HG03354 (cell line): Measurements from ENCODE around the gene CHRNA4.

ENCODE experiments used
- ATAC-seq: cut with Tn5 transposase; IDR thresholded peaks from one replicate; pipeline ENCODE4 v1.9.1; 2021; ENCODE audit warnings: mild to moderate bottlenecking; ENCODE audit not compliant: unreplicated experiment, poor library complexity, severe bottlenecking

CHRNA4 gene

DNA sequence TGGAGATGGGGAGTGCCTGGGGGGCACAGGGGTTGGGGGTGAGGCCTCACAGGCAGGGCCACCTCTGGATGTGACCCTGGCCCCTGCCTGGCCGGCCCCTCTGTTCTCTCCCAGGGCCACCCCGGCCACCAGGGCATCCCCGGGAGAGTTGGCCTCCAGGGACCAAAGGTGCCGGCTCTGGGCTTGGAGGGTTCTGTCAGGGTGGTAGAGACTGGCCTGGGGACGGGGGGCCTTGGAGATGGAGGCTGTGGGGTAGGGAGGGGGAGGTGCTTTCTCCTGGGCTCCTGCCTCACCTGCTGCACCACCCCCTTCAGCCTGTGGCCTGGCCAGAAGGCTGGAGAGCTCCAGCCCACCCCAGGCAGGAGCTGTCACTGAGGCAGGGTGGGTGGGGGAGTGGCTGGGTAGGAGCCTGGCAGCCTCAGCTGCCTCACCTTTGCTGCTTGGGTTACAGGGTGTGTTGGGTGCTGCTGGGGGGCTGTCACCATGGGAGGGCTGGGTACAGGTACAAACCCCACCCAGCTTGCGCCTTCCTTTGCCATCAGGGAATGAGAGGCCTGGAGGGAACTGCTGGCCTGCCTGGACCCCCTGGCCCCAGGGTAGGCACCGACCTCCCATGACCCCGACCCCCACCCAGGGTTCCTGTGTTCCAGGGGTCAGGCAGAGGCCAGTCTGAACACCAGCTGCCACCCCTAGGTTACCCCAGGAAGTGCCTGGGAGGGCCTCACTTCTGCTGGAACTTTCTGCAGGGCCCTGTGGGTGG, 35.4 kb downstream of the CHRNA4 start:
- ATAC-seq: no peak

DNA sequence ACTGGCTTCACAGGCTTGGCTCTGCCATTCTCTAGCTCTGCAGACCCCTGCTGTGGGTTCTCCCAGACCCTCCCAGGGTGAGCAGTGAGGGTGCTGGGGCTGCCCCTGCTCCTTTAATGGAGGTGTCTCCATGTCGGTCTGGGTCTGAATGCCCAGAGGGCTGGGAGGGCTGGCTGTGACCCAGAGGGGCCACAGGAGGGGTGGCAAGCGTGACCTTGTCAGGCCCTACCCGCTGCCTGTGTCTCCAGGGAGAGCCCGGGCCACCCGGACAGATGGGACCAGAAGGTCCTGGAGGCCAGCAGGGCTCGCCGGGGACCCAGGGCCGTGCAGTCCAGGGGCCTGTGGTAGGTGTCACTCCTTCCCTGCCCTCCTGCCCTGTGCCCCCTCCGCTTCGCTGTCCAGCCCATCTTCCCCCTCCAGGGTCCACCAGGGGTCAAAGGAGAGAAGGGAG, 36.1 kb downstream of the CHRNA4 start:
- ATAC-seq: no peak

DNA sequence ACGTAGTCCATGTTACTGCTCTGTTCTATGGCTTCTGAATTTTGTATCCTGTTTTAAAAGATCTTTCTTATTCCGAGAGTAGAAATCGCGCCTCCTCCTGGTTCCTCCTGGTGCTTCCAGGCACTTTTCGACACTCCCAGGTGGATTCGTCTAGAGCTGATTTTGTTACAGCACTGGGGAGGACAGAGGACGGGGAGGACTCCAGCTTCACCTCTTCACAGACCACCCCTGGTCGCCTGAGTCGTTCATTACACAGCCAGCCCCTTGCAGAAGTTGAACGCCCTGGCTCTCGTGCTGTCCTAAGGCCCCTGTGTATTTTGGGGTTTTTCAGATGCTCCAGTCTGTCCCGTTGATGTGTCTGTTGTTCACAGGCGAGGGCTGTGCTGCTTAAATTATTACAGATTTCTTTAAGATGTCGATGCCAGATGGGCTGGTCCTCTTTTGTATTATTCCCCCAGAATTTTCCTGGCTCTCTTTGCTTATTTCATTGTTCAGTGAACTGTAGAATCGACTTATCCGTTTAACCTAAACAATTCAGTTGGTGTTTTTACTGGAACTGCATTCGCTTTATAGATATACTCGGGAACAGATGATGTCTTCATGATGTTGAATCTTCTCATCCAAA, 37.7 kb downstream of the CHRNA4 start:
- ATAC-seq: no peak

- ATAC-seq: no peak
Observed at GRCh38 chr20:63322933-63323273, 38.2 kb downstream of the CHRNA4 start.

GRCh38 chr20:63322146-63322932, 38.8 kb downstream of the CHRNA4 start:
- no peak for ATAC-seq

DNA sequence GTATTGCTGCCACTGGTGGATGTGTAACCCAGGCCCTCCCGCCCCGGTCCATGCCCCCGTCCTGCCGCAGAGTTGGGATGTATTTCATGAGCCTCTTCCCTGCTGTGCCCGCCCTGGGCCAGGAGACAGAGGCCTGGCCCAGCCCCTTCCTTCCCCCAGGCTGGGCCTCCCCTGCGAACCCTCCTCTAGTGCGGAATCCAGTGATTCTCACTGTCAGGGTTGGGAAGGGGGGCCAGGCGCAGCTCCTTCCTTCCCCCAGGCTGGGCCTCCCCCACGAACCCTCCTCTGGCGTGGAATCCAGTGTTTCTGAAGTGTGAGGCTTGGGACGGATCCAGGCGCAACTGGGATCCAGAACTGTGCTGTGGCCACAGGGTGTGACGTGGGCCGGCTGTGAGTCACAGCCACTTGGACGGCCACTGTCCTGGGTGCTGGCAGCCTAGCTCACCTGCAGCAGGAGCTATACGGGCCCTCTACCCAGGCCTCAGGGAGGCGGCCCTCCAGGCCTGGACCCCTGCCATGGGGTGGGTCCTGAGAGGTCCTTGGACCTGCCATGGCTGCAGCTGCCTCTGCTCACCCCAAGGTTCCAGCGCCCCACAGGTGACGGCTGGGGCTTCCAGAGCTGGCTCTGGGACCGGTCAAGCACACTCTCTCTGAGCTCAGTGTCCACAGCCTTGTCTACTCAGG, 39.9 kb downstream of the CHRNA4 start:
- ATAC-seq: no peak

DNA sequence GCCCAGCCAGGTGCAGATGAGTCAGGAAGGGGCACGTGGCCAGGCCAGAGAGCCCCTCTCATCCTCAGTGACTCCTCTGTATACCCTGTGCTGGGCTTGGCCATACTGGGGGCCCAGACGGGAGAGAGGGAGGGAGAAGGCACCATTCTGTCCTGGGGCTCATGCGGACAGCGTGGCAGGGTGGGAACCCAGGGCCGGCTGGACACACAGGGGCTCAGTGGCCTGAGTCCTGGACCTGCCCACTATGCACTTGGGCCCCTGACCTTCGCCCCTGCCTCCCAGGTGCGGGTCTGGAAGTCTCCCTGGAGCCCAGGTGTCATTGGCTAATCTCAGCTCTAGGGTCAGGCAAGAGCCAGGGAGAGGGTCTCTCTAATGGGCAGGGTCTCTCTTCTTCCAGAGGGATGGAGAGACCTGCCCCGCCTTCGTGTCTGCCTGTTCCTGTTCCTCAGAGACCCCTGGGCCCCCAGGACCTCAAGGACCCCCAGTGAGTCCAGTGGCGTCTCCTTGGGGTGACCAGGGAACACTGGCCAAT, 40.5 kb downstream of the CHRNA4 start:
- ATAC-seq: no peak

DNA sequence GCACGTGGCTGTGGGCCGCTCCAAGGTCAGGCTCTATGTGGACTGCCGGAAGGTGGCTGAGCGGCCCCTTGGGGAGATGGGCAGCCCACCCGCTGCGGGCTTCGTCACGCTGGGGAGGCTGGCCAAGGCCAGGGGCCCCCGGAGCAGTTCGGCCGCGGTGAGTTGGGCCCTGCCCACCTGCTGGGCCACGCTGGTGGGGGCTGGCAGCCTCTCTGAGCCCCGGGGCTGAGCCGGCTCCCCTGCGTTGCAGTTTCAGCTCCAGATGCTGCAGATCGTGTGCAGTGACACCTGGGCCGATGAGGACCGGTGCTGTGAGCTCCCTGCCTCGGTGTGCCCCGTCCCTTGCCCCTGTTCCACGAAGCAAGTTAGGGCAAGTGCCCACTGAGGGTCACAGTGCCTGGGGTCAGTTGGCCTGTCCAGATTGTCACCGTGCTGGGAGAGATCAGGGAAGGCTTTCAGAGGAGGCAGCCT, 41.1 kb downstream of the CHRNA4 start:
- no peak for ATAC-seq

GRCh38 chr20:63319164-63320040, 41.7 kb downstream of the CHRNA4 start:
- ATAC-seq: no peak

DNA sequence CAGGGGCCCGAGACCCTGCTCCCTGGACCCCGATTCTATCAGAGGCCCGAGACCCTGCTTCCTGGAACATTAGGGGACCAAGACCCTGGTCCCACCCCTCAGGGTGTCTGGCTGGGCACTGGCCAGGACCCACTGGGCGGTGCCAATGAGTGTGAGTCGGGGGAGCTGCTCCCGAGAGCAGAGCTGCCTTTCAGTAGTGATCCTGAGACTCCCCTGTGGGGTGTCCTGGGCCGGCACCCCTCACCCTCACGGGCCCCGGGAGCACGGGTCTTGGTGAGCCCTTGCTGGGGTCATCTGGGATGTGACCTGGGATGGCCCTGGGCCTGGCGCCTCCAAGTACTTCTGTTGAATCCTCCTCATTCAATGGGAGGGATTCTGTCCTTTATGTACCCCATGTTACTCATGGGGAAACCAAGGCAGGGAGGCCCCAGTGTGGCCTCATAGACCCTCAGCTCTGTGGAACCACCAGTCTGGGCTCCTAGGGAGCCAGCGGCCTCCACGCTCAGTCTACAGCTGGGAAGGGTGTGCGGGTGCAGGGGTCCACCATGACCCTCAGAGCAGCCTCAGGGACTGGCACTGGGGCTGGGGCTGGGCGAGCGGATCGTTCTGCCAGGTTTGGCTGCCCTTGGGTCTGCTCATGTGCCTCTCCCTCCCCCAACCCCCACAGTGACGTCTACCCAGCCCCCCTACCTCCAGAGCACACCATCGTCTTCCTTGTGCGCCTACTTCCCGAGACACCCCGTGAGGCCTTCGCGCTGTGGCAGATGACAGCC, 42.6 kb downstream of the CHRNA4 start:
- ATAC-seq: no peak

DNA sequence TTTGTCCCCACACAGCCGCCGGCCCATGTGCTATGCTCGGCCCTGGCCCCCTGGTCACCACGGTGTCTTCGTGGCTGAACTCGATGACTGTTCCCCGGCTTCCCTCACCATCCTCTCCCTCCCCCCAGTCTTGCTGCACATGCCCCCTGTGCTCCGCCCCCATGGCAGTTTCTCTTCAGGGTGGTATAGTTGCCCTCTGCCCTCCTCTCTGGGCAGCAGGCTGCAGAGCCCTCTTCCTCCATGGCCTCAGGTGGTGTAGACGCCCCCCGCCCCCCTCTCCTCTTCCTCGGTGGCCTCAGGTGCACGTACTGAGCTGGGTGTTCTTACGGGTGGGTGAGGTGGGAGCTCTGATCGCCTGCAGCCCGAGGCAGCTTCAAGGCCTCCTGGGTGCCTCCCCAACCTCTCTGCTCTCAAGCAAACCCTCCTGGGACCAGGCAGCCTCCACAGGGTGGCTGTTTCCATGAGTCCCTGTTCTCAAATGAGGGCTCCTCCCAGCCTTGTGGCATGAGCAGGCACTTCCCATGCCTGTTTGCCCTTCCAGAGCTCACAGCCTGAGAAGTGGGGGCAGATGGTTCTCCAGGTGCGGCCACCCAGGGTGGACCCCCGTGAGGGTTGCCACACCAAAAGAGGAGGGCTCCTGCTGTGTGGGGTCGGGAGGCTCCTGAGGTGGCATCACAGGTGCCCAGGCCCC, 43.4 kb downstream of the CHRNA4 start:
- no peak for ATAC-seq

DNA sequence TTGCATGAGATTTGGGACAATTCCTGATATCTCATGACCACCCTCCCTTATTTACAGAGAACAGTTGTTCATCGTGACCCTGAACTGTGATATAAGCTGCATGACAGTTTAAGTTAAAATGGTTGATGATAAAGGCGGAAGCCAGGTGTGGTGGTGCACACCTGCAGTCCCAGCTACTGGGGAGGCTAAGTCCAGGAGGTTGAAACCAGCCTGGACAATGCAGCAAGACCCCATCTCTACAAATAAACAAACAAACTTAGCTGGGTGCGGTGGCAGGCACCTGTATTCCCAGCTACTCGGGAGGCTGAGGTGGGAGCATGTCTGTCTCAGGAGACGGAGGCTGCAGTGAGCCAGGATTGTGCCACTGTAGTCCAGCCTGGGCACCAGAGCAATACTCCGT, 44.1 kb downstream of the CHRNA4 start:
- no peak for ATAC-seq

GRCh38 chr20:63316502-63316921, 44.6 kb downstream of the CHRNA4 start:
- no peak for ATAC-seq

DNA sequence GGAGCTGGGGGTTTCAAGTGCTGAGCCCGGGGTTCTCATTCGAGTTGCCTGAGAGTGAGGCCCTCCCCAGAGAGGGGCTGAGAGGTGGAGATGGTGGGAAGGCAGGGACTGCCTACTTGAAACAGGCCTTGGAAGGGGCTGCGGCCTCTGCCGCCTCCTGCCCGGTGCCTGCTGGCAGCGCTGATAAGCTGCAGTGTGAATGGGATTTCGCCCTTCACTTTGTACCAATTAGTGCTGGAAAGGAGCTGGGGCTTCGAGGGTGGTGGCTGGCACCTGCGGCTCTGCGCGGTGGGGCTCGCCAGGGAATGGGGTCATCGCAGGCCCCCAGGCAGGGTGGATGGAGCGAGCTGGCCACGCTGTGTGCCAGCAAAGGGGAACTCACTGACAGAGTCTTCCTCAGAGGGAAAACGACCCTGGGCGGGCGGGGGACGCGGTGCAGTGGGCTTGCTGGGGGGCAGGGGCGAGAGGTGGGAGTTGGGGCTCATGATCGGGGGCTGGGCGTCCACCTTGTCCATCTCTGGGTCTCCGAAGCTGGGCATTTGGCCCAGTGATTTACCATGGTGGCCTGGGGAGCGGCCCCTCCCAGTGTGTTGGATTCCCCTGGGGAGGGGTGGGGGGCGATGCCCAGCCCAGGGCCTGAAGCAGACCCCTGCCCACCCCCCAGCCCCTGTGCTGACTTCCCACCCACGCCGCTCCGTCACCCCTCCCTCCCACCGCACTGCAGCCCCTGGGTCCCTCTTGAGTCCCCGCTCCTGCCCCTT, 45.2 kb downstream of the CHRNA4 start:
- no peak for ATAC-seq

DNA sequence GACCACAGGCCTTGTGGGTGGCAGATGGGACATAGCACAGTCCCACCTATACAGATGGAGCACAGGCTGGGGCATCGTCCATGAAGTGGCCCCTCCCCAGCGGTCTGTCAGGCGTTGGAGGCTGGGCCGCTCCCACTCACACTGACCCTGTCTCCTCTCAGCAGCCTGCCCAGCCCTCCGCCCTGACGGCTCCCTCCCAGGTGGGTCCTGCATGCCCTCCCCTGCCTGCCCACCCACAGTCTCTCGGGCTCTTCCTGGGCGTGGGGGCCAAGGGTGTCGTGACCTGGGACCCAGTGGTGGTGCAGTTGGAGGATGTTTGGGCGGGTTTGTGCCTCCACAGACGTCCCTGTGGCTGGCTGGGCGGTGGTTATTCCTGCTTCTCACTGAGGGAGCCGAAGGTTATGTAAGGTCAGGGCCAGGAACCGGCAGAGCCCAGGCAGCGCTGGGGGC, 45.9 kb downstream of the CHRNA4 start:
- no peak for ATAC-seq

DNA sequence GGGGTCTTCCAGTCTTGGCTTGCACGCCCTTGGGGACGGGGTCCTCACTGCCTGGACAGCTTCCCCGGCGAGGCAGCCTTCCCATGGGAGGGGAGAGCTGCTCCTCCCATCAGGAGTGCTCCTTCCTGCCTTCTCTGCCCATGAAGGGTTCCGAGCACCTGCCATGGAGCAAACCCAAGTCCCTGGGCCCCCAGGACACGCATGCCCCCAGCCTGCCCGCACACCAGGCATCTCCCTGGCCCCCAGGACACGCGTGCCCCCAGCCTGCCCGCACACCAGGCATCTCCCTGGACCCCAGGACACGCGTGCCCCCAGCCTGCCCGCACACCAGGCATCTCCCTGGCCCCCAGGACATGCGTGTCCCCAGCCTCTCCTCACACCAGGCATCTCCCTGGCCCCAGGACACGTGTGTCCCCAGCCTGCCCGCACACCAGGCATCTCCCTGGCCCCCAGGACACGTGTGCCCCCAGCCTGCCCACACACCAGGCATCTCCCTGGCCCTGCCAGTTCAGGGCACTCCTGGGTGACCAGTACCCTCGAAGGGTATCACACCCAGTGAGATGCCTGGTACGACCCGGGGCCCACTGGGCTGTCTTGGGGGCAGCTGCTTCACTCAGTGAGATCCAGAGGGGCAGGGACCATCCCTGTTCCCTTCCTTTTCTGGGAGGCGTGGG, 46.4 kb downstream of the CHRNA4 start:
- ATAC-seq: no peak
